Measurements from ENCODE around the gene HCRTR1. TPM values are rescaled to one million over a fixed set of nuclear protein-coding genes. Genes with fewer than 3 reads are reported as not detected.

Gene HCRTR1
- total RNA-seq, 1 experiment from 2014 or later: not detected

GRCh38 chr1:31624731-31625514 is 7.4 kb downstream of the HCRTR1 start:
- H4K20me1 ChIP-seq (ENCODE audit: insufficient read depth): no peaks in the 10 kb centered on the region
- CTCF ChIA-PET: no interaction called here

GRCh38 chr1:31625561-31626222 is 8.2 kb downstream of the HCRTR1 start:
- H3K9me3 ChIP-seq (ENCODE audit: insufficient read depth, low read depth): no peaks in the 10 kb centered on the region
- TF ChIP-seq EZH2 (IDR thresholded peaks at IDR 0.05; ENCODE audit: low read depth) (no peak), CTCF (conservative IDR thresholded peaks at IDR 0.05) (no peak)
- CTCF ChIA-PET: interaction anchor here (0.7 kb wide), 1 partner anchor 821 kb away, joined by 8 read pairs; no protein-coding TSS in a partner anchor
- H2AFZ ChIP-seq: no peak overlapping the region
- POLR2A ChIA-PET (ENCODE audit: unreplicated experiment): interaction anchor here (0.6 kb wide), 1 partner anchor 9 kb away, joined by 16 read pairs; no protein-coding TSS in a partner anchor
- H3F3A ChIP-seq (ENCODE audit: insufficient read depth, low read depth): peaks cover 6% of the 10 kb centered on the region; the same call in 1 of the 2 replicates
- no peaks in the 10 kb centered on the region for H3K79me2 ChIP-seq (ENCODE audit: low read depth)
- no peaks in the 10 kb centered on the region for H3K27me3 ChIP-seq (ENCODE audit: insufficient read depth, low read depth)
- DNase-seq: no peak
- no peaks in the 10 kb centered on the region for H3K9me2 ChIP-seq (ENCODE audit: insufficient read depth)
- no TSS peak for BruUV-seq (replicated peaks)
- intact Hi-C loops (cut with micrococcal nuclease; ENCODE audit: unreplicated experiment): no loop called here
- H3K4me1 ChIP-seq (replicated peaks; ENCODE audit: insufficient read depth): no peaks in the 10 kb centered on the region
- no peaks in the 10 kb centered on the region for H4K20me1 ChIP-seq (ENCODE audit: insufficient read depth)
- peaks cover 25% of the 10 kb centered on the region for H3K36me3 ChIP-seq (ENCODE audit: low read depth)
- H3K27ac ChIP-seq: no peak overlapping the region
- H3K4me3 ChIP-seq: no peak overlapping the region
- no peak overlapping the region for H3K4me2 ChIP-seq

More at GRCh38 chr1:31624731-31625514, 7.4 kb downstream of the HCRTR1 start:
- intact Hi-C loops (cut with micrococcal nuclease; ENCODE audit: unreplicated experiment): no loop called here
- Histone ChIP-seq H3K4me3 (no peak overlapping the region), H3F3A (ENCODE audit: insufficient read depth, low read depth) (peaks cover 6% of the 10 kb centered on the region; the same call in 1 of the 2 replicates), H3K9me2 (ENCODE audit: insufficient read depth) (no peaks in the 10 kb centered on the region), H3K4me2 (no peak overlapping the region), H3K9me3 (ENCODE audit: insufficient read depth, low read depth) (no peaks in the 10 kb centered on the region), H3K4me1 (replicated peaks; ENCODE audit: insufficient read depth) (no peaks in the 10 kb centered on the region), H3K27me3 (ENCODE audit: insufficient read depth, low read depth) (no peaks in the 10 kb centered on the region), H3K36me3 (ENCODE audit: low read depth) (peaks cover 20% of the 10 kb centered on the region), H3K27ac (no peak overlapping the region), H2AFZ (no peak overlapping the region), H3K79me2 (ENCODE audit: low read depth) (no peaks in the 10 kb centered on the region)
- POLR2A ChIA-PET (ENCODE audit: unreplicated experiment): no interaction called here
- no peak for TF ChIP-seq EZH2 (IDR thresholded peaks at IDR 0.05; ENCODE audit: low read depth)
- TF ChIP-seq CTCF (conservative IDR thresholded peaks at IDR 0.05): no peak
- no peak for DNase-seq
- no TSS peak for BruUV-seq (replicated peaks)

- H3K9me3 ChIP-seq (ENCODE audit: insufficient read depth, low read depth): no peaks in the 10 kb centered on the region
- H2AFZ ChIP-seq: no peak overlapping the region
- no peaks in the 10 kb centered on the region for H3K79me2 ChIP-seq (ENCODE audit: low read depth)
- intact Hi-C loops (cut with micrococcal nuclease; ENCODE audit: unreplicated experiment): no loop called here
- H3F3A ChIP-seq (ENCODE audit: insufficient read depth, low read depth): peaks cover 6% of the 10 kb centered on the region; the same call in 1 of the 2 replicates
- H3K36me3 ChIP-seq (ENCODE audit: low read depth): peaks cover 28% of the 10 kb centered on the region
- H3K4me1 ChIP-seq (replicated peaks; ENCODE audit: insufficient read depth): no peaks in the 10 kb centered on the region
- H3K27ac ChIP-seq: no peak overlapping the region
- POLR2A ChIA-PET (ENCODE audit: unreplicated experiment): interaction anchor here (0.6 kb wide), 2 partner anchors 8 to 10 kb away, joined by 4 to 16 read pairs; no protein-coding TSS in a partner anchor
- CTCF ChIA-PET: interaction anchor here (0.7 kb wide), 1 partner anchor 822 kb away, joined by 8 read pairs; no protein-coding TSS in a partner anchor
- H3K27me3 ChIP-seq (ENCODE audit: insufficient read depth, low read depth): no peaks in the 10 kb centered on the region
- no peaks in the 10 kb centered on the region for H3K9me2 ChIP-seq (ENCODE audit: insufficient read depth)
- no peak overlapping the region for H3K4me2 ChIP-seq
- DNase-seq: no peak
- TF ChIP-seq CTCF (conservative IDR thresholded peaks at IDR 0.05) (no peak), EZH2 (IDR thresholded peaks at IDR 0.05; ENCODE audit: low read depth) (no peak)
- H4K20me1 ChIP-seq (ENCODE audit: insufficient read depth): no peaks in the 10 kb centered on the region
- no peak overlapping the region for H3K4me3 ChIP-seq
- no TSS peak for BruUV-seq (replicated peaks)
Measured at GRCh38 chr1:31626223-31627207, 9.0 kb downstream of the HCRTR1 start.
